ENCODE measurements around the gene NUP88.
A peak's percentile ranks its signal among the peaks of the same experiment; 100 is the strongest.

Gene NUP88

GRCh38 chr17:5355421-5356129 lies 63.9 kb downstream of the NUP88 start:
- H3K4me1 ChIP-seq (ENCODE audit: insufficient read depth, low read length): no peaks in the 10 kb centered on the region
- H3K27ac ChIP-seq (ENCODE audit: low read depth, low read length): no peak overlapping the region

GRCh38 chr17:5354886-5355415 lies 64.5 kb downstream of the NUP88 start:
- H3K36me3 ChIP-seq (ENCODE audit: insufficient read depth, low read length): peaks cover 84% of the 10 kb centered on the region

More at GRCh38 chr17:5355421-5356129, 63.9 kb downstream of the NUP88 start:
- no peaks in the 10 kb centered on the region for H3K27me3 ChIP-seq (ENCODE audit: insufficient read depth, low read length)
- no peaks in the 10 kb centered on the region for H3K9me3 ChIP-seq (ENCODE audit: insufficient read depth, low read depth, low read length)
- peaks cover 84% of the 10 kb centered on the region for H3K36me3 ChIP-seq (ENCODE audit: insufficient read depth, low read length)
- WGBS: 93% methylated on average over 3 of the region's 3 CpGs
- H3K4me3 ChIP-seq (ENCODE audit: low read length): no peak overlapping the region
- no peak overlapping the region for H3K9ac ChIP-seq (ENCODE audit: low read depth, low read length)

GRCh38 chr17:5354310-5354709 lies 65.2 kb downstream of the NUP88 start:
- Histone ChIP-seq H3K27ac (ENCODE audit: low read depth, low read length) (no peak overlapping the region), H3K9ac (ENCODE audit: low read depth, low read length) (no peak overlapping the region), H3K9me3 (ENCODE audit: insufficient read depth, low read depth, low read length) (no peaks in the 10 kb centered on the region), H3K4me3 (ENCODE audit: low read length) (no peak overlapping the region), H3K36me3 (ENCODE audit: insufficient read depth, low read length) (peaks cover 84% of the 10 kb centered on the region), H3K27me3 (ENCODE audit: insufficient read depth, low read length) (no peaks in the 10 kb centered on the region), H3K4me1 (ENCODE audit: insufficient read depth, low read length) (no peaks in the 10 kb centered on the region)
- WGBS: 85% methylated on average over 1 of the region's 2 CpGs

More at GRCh38 chr17:5354886-5355415, 64.5 kb downstream of the NUP88 start:
- WGBS: 99% methylated on average over 2 of the region's 2 CpGs
- Histone ChIP-seq H3K4me1 (ENCODE audit: insufficient read depth, low read length) (no peaks in the 10 kb centered on the region), H3K9me3 (ENCODE audit: insufficient read depth, low read depth, low read length) (no peaks in the 10 kb centered on the region), H3K27me3 (ENCODE audit: insufficient read depth, low read length) (no peaks in the 10 kb centered on the region), H3K9ac (ENCODE audit: low read depth, low read length) (no peak overlapping the region), H3K4me3 (ENCODE audit: low read length) (no peak overlapping the region), H3K27ac (ENCODE audit: low read depth, low read length) (no peak overlapping the region)

GRCh38 chr17:5352681-5353289 lies 66.7 kb downstream of the NUP88 start:
- H3K27ac ChIP-seq (ENCODE audit: low read depth, low read length): no peak overlapping the region
- WGBS: 93% methylated on average over 4 of the region's 4 CpGs

GRCh38 chr17:5344914-5345313 lies 74.5 kb downstream of the NUP88 start:
- no peak overlapping the region for H3K9ac ChIP-seq (ENCODE audit: low read depth, low read length)
- H3K27me3 ChIP-seq (ENCODE audit: insufficient read depth, low read length): no peaks in the 10 kb centered on the region
- peaks cover 55% of the 10 kb centered on the region for H3K36me3 ChIP-seq (ENCODE audit: insufficient read depth, low read length)
- H3K4me3 ChIP-seq (ENCODE audit: low read length): no peak overlapping the region
- H3K9me3 ChIP-seq (ENCODE audit: insufficient read depth, low read depth, low read length): no peaks in the 10 kb centered on the region
- WGBS: 98% methylated on average over 9 of the region's 9 CpGs
- H3K27ac ChIP-seq (ENCODE audit: low read depth, low read length): no peak overlapping the region
- no peaks in the 10 kb centered on the region for H3K4me1 ChIP-seq (ENCODE audit: insufficient read depth, low read length)

More at GRCh38 chr17:5352681-5353289, 66.7 kb downstream of the NUP88 start:
- Histone ChIP-seq H3K4me3 (ENCODE audit: low read length) (no peak overlapping the region), H3K4me1 (ENCODE audit: insufficient read depth, low read length) (no peaks in the 10 kb centered on the region), H3K27me3 (ENCODE audit: insufficient read depth, low read length) (no peaks in the 10 kb centered on the region), H3K36me3 (ENCODE audit: insufficient read depth, low read length) (peaks cover 78% of the 10 kb centered on the region), H3K9me3 (ENCODE audit: insufficient read depth, low read depth, low read length) (no peaks in the 10 kb centered on the region), H3K9ac (ENCODE audit: low read depth, low read length) (0 out of 2 replicates have a peak overlapping the region, but pooled peaks have one; percentile 44)
